Stimulated activated CD8-positive, alpha-beta memory T cell treated with anti-CD3 and anti-CD28 coated beads, Interleukin-7, amount 100 ng/mL, for 4 hours (primary cell): ENCODE data around the gene PCDH9.

Source experiments
- DNase-seq, 2 donors: peaks; one replicate each; pipeline ENCODE4 v3.0.0-alpha.2; 2020; ENCODE audit warnings: low read depth in 2 of 2

PCDH9 gene

DNA sequence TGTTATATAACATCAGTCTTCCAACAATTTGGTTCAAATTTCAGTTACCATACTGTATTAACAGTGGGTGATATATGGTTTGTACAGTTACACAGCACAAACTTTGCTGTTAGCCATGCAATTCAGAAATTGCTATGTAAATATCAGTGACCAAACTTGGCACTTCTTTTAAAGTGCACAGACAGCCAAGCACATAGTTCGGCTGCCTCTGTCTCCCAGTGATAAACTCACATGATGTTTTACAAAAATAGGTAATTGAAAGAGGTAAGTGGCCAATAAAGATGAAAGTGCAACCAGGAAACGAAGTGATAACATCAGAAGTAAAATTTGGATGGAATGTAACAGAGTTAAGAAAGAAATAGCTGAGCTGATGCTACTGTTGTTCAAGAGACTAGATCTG, 143.9 kb downstream of the PCDH9 start:
- no peak for DNase-seq

- no peak for DNase-seq
Measured at GRCh38 chr13:67084066-67084465, 146.1 kb downstream of the PCDH9 start.

GRCh38 chr13:67083519-67083918, 146.6 kb downstream of the PCDH9 start:
- no peak for DNase-seq

GRCh38 chr13:67080351-67080750, 149.8 kb downstream of the PCDH9 start:
- DNase-seq = no peak

DNA sequence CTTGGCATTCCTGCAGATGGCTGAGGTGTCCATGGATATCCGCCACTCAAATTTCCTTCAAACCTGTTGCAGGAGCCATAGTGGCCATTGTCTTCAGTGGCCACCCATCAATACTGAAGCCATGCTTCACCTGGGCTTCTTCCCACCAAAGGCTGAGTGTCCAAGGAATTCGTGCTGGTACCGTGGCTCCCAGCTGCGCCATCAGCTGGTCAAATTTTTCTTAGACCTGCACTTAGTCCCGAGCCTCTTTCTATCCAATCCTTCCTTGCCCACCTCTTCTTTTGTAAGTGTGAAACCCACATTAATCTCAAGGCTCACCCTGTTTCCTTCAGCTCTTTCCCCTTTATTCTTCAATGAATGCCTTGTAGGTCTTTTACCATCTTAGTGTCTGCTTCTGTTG, 152.1 kb downstream of the PCDH9 start:
- DNase-seq = no peak

DNA sequence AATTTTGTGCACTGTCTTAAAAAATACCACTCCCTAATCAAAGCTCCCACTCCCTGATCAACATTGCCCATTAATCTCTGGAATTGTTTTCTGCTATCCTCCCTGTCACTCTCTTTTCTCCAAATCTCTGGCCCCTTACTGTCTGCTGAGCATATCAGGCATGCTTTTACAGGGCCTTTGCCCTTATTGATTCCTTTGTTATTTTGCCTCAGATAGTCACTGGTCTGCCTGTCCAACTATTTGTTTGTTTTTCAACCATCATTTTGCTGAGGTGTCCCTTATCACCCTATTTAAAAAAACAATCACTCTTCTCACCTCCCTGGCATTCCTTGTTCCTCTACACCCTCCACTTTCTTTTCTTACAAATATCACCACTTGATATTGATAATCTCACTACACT, 153.0 kb downstream of the PCDH9 start:
- no peak for DNase-seq

DNA sequence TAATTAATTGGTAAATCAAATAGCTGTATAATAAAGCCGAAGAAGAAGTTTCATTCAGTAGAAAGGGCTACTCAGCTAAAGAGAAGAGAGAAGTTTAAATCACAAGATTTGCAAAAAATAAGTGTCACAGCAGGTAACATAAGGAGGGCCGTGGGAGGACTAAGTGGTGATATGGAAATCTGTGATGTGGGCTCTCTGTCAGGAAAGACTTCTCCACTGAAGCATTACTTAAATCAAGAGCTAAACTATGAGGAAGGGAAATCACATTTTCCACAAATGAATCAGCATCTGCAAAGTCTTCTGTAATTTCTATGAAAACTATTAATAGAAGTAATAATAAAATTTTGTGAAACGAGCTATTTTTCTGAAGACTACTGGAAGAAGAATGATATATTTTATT, 153.8 kb downstream of the PCDH9 start:
- no peak for DNase-seq

GRCh38 chr13:67075239-67075638, 154.9 kb downstream of the PCDH9 start:
- DNase-seq = no peak

GRCh38 chr13:67071918-67072598, 158.1 kb downstream of the PCDH9 start:
- no peak for DNase-seq

DNA sequence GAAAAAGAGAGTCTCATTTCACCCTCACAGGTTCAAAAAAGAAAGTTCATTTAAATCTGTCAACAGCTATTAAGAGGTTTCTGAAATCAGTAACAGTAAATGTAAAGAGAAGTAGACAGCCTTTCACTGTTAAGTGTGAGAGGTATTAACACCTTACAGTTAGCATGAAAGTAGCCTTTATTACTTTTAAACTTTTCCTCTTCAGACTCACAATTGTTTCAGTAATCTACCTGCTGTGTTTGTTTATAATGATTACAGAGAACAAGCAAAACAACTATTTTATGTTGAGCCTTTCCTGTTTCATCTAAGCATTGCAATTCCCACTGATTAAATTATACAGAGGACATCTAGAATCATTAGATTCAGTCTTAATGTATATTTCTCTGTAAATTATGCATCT, 159.8 kb downstream of the PCDH9 start:
- DNase-seq = no peak

- no peak for DNase-seq
Measured at GRCh38 chr13:67069117-67069767, 160.9 kb downstream of the PCDH9 start.

- no peak for DNase-seq
Measured at GRCh38 chr13:67064920-67065319, 165.2 kb downstream of the PCDH9 start.

GRCh38 chr13:67063036-67063435, 167.1 kb downstream of the PCDH9 start:
- DNase-seq = no peak

DNA sequence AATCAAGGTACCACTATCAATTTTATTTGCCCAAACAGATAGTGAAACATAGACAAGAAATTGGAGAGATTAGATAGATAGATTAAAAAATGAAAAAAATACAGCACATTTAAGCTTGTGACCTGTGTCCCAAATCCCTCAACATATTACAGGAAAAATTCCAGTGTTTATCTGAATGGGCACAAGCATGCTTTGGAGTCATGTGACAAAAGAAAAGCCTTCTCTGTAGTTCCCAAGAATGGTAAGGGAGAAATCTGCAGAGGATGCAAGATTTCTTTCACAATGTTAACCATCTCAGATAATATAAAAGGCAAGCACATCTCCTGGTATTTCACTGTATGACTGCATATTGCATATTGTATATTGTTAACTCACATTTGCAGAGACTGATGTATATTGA, 168.0 kb downstream of the PCDH9 start:
- no peak for DNase-seq

- no peak for DNase-seq
Measured at GRCh38 chr13:67061750-67062149, 168.4 kb downstream of the PCDH9 start.

DNA sequence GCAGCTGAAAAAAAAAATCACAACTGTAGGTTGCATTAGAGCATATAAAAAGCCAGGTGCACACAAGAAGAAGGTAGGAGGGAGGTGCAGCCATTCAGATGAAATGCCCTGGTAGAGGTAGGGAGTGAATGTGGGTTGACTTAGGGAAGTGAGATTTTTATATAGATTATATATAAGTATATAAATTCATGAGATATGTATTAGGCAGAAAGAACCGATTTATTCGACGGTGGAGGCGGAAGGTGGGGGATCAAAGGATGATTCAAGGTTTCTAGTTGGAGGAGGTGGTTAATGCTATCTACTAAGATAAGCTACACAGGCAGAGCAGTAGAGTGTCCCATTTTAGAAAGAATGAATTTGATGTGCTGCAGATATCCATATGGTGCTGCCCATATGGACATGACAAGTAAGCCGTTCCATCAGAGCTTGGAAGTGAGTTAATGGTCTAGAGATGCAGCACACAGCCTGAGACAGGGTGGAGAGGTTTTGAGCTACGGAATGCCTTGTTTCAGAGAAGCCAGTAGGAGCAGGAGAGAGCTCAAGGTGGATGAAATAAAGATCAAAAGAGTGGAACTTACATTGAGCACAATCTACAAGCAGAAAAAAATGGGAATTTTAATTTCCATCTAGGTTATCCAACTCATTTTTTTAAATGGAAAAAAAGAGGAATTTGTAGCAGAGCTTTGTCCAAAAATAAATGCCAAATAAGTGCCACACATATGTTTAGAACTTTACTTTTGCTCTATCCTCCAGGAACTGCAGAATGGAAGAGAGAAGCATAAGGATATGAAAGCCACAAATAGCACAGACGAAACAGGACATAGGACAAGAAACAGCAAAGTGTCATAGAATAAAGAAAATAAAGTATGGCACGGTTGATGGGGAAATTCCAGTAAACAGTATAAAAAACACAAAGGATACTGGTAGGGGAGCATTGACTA, 177.3 kb downstream of the PCDH9 start:
- DNase-seq = no peak

GRCh38 chr13:67049744-67050143, 180.4 kb downstream of the PCDH9 start:
- DNase-seq = no peak

DNA sequence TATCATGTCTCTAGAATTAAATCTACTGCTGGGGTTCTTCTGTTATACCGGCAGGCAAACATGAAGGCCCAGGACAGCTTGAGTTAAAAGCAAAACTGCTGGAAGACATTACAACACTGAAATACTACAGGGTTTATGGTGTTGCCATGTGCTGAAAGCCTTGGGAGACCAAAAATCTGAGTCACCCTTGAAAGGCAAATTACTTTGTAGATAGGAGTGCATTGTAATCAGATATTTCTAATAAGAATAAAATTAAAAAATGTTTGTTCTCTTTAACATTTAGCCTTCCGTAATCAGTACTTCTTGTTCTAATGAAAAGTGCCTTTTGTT, 181.3 kb downstream of the PCDH9 start:
- no peak for DNase-seq

DNA sequence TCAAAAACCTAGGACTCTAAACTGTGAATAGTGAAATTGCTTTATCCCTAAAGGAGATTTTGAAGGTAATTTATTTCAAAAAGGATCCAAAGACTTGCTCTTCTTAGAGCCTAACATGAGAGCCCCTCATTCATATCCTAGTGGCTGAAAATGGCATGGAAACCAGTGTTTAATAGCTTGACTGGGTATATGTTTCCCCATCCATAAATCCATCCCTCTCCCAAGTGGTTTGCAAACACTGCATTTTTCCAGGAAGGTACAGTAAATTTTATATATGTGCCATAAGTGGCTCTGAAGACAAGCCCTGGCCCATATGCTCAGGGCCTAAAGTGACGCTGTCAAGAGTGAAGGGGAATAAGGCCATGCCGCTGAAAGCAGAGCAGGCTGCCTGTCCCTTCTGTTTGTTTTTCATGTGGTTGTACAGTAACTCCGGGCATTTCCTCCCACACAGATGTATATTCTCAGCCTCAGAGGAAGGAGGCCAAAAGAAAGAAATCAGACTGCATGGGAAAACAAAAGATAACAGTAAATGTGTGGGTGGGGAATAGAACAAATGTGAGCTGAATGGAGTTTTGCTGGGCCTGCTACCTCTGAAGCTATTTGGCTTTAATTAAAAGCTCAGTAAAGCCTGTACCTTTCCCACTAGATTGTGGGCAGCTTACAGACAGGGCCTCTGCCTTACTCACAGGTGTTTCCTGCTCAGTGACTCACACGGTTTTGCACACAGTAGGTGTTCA, 181.9 kb downstream of the PCDH9 start:
- no peak for DNase-seq

DNA sequence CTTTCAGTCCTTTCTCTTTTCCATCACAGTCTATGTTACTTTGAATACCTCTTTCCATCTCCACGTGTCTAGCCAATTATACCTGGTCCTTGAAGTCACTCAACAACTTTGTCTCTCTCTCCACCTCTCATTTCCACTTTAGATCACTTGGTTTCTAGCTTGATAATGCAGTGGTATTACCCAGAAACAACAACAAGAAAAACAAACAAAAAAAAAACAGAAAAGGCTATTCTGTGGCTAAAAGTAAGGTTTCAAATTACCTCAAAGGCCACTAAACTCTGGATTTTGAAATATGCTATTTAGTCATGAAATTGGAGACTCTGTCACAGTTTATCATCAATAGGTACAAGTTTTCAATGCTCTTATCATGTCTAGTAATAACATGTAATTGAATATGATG, 184.8 kb downstream of the PCDH9 start:
- no peak for DNase-seq

- no peak for DNase-seq
Measured at GRCh38 chr13:67043901-67044300, 186.2 kb downstream of the PCDH9 start.

DNA sequence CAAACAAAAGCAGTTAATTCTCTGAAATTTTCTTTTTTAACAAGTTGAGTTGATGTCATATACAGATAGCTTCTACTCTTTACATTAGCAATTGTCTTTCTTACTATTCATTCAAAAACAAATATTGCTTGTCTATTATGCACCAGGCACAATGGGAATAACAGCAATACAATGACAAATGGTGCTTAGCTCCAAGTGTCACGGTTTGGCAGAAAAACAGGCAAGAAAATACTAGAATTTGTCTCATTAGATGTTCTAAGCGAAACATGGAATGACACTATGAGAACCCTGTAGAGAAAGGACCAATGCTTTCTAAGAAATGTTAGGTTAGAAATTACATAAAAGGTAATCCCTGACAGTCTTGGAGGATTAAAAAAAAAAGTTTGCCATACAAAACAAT, 187.6 kb downstream of the PCDH9 start:
- DNase-seq = no peak
